ENCODE data around the gene BCAM.
"Not testable (repeated sequence)": the region's sequence is repeated elsewhere in the genome, so short reads cannot be mapped to it uniquely, and the experiment has no call there.

BCAM gene

GRCh38 chr19:44818466-44819031 lies 9.6 kb downstream of the BCAM start:
- DNase-seq = no peak

GRCh38 chr19:44819246-44819832 lies 10.4 kb downstream of the BCAM start:
- no peak for DNase-seq

GRCh38 chr19:44820648-44821609 lies 12.0 kb downstream of the BCAM start:
- DNase-seq = peak; percentile 79

GRCh38 chr19:44822177-44822576 lies 13.3 kb downstream of the BCAM start:
- no peak for DNase-seq

GRCh38 chr19:44822670-44823372 lies 13.9 kb downstream of the BCAM start:
- no peak for DNase-seq

GRCh38 chr19:44823373-44823698 lies 14.4 kb downstream of the BCAM start:
- DNase-seq = no peak

- DNase-seq = no peak
These were observed 15.9 kb downstream of the BCAM start for GRCh38 chr19:44824761-44825160.

GRCh38 chr19:44832875-44833274 lies 24.0 kb downstream of the BCAM start:
- DNase-seq = not testable (repeated sequence)

GRCh38 chr19:44834399-44834798 lies 25.5 kb downstream of the BCAM start:
- DNase-seq = not testable (repeated sequence)

- DNase-seq = no peak
These were observed 30.4 kb downstream of the BCAM start for GRCh38 chr19:44839276-44839675.

- no peak for DNase-seq
These were observed 31.9 kb downstream of the BCAM start for GRCh38 chr19:44840811-44841210.

GRCh38 chr19:44841231-44841630 lies 32.3 kb downstream of the BCAM start:
- no peak for DNase-seq

GRCh38 chr19:44845286-44845611 lies 36.3 kb downstream of the BCAM start:
- DNase-seq = no peak

- peak; percentile 99 for DNase-seq
These were observed 36.9 kb downstream of the BCAM start, which contains the start of gene NECTIN2 for GRCh38 chr19:44845612-44846454. Gene NECTIN2 (plus strand): TSS chr19:44846297. CDS start chr19:44846526, 229 bp downstream.

GRCh38 chr19:44846455-44847143 lies 37.7 kb downstream of the BCAM start:
- DNase-seq = peak; percentile 71

GRCh38 chr19:44847144-44848035 lies 38.5 kb downstream of the BCAM start:
- DNase-seq = peak; percentile 80

- peak; percentile 58 for DNase-seq
These were observed 39.3 kb downstream of the BCAM start for GRCh38 chr19:44848036-44848811.

GRCh38 chr19:44848812-44849447 lies 40.0 kb downstream of the BCAM start:
- DNase-seq = peak; percentile 44

GRCh38 chr19:44850641-44851109 lies 41.8 kb downstream of the BCAM start:
- peak; percentile 33 for DNase-seq

All from femur (tissue), 1 donor.